Fibroblast of skin of left quadriceps (primary cell): ENCODE results near the gene LMF1.

Experiments
- DNase-seq, 2 experiments: peaks; one replicate each; pipeline ENCODE4 v3.0.0-alpha.2; 2013; ENCODE audit warnings: low read depth in 2 of 2

The LMF1 gene

GRCh38 chr16:813916-814412 is 156.8 kb downstream of the LMF1 start:
- DNase-seq: no peak

- DNase-seq: peak in 1 of 2 experiments; percentile 8
Observed at GRCh38 chr16:813204-813915, 157.4 kb downstream of the LMF1 start.

- no peak for DNase-seq
Observed at GRCh38 chr16:808085-808386, 162.7 kb downstream of the LMF1 start.

- DNase-seq: peak; percentile 75 to 76
Observed at GRCh38 chr16:807347-808084, 163.3 kb downstream of the LMF1 start.

GRCh38 chr16:805474-805873 is 165.3 kb downstream of the LMF1 start:
- DNase-seq: no peak

DNA sequence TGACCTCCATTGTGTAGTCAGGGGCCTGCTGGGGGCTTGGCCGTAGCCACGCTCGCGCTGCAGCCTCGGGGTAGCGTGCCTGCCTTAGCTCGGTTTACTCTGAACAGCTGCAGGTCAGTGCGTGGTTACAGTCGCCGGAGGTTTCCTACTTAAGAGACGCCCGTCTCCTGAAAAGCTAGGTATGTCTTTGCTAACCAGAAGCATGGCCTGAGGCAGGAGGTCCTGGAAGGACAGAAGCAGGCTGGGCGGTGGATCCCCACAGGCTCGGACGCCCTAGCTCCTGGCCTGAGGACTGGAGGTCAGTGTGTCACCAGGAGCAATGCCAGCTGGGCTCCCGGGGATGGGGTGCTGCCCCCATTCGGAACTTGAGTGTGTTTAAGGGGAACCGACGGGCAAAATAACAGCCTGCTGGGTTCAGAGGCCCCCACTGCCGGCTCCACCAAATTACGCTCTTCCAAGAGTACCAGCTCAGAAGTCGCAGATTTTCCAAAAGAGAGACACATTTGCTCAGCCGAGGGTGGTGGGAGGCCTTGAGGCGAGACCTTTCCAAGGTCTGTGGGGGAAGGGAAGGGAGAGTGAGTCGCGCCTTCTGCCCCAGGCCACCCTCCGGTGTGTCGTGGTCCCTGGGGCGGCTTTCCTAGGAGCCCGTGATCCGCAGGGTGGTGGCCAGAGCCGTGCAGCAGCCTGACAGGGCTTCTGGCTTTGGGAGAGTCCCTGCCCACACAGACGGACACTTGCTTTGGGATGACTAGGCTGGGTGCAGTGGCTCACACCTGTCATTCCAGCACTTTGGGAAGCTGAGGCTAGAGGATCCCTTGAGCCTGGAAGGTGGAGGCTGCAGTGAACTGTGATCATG is 166.4 kb downstream of the LMF1 start:
- no peak for DNase-seq

DNA sequence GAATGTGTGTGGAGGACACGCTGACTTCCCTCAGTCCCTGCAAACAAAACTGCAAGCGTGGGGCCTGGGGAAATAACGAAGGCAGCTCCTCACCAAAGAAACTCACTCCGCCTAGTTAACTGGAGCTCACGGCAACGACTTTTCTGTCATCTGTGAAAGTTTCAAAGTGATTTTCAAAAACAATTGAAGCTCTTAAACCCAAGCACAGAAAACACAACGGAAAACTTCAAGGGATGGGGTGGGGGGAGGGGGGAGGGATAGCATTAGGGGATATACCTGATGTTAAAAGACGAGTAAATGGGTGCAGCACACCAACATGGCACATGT is 167.1 kb downstream of the LMF1 start:
- no peak for DNase-seq
